IPS DF 6.9 (cell line): ENCODE data around the gene NAPA.

ENCODE experiments used
- DNase-seq: peaks from one replicate; pipeline ENCODE4 v3.0.0-alpha.2; 2013; ENCODE audit warnings: low read depth, low spot score
- H3K27ac ChIP-seq: one replicate; pipeline ENCODE4 v1.5.1; 2013; ENCODE audit warnings: low read length, control low read depth
- H3K27me3 ChIP-seq: 2 replicates; pipeline ENCODE4 v1.6.1; 2013; ENCODE audit warnings: mild to moderate bottlenecking, low read length; ENCODE audit not compliant: control insufficient read depth, insufficient read depth
- H3K36me3 ChIP-seq: 2 replicates; pipeline ENCODE4 v1.6.1; 2013; ENCODE audit warnings: low read length; ENCODE audit not compliant: control insufficient read depth, insufficient read depth
- H3K4me1 ChIP-seq: 2 replicates; pipeline ENCODE4 v1.6.1; 2013; ENCODE audit warnings: low read length; ENCODE audit not compliant: control insufficient read depth, insufficient read depth
- H3K4me3 ChIP-seq: 2 replicates; pipeline ENCODE4 v1.5.1; 2013; ENCODE audit warnings: mild to moderate bottlenecking, low read length
- H3K9me3 ChIP-seq: 2 replicates; pipeline ENCODE4 v1.6.1; 2013; ENCODE audit warnings: low read length, inconsistent platforms; ENCODE audit not compliant: control insufficient read depth, insufficient read depth
- WGBS: extraction: QIAGEN DNeasy Blood & Tissue Kit; methylation state at CpG from one replicate; pipeline ENCODE4 v1.1.7; 2013; ENCODE audit warnings: mixed read lengths, missing lambda C conversion rate; ENCODE audit not compliant: insufficient read length, insufficient coverage; 5-methylcytosine and 5-hydroxymethylcytosine counted together

The NAPA gene

DNA sequence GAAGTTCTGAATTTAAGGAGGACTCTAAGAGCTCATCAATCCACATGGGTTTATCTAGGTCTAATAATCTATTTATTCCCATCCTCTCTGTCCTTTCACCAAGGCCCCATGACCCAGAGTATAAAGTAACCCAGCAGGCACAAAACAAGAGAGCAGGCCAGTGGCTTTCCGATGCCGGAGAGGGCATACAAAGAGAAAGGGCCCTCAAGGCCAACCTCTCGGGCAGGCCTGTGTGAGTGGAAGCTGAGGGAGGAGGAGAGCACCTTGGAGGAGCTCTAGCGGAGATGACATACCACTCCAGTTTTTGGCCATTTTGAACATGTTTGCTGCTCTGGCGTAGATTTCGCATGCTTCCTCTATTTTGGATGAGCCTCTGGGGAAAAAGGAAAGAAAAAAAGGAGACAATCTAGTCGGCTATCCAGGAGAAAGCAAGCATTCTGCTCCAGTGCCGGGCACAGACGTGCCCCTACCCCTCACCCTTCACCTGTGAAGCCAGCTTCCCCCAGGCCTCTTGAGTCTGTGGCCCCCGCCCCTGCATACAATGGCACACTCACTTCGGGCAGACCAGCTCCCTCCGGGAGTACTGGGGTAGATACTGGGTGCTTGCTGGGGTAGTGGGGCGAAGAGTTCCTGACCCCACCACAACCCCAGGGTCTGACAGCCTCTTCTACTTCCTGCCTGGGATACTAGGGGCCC lies 11.6 kb downstream of the NAPA start:
- no peaks in the 10 kb centered on the region for H3K9me3 ChIP-seq
- H3K27me3 ChIP-seq: no peaks in the 10 kb centered on the region
- H3K4me1 ChIP-seq: peaks cover 2% of the 10 kb centered on the region; the same call in 1 of the 2 replicates
- no peak overlapping the region for H3K27ac ChIP-seq
- WGBS: no CpG with 5 or more reads among the region's 13 CpGs
- peaks cover 3% of the 10 kb centered on the region for H3K36me3 ChIP-seq
- no peak overlapping the region for H3K4me3 ChIP-seq
- DNase-seq: no peak

DNA sequence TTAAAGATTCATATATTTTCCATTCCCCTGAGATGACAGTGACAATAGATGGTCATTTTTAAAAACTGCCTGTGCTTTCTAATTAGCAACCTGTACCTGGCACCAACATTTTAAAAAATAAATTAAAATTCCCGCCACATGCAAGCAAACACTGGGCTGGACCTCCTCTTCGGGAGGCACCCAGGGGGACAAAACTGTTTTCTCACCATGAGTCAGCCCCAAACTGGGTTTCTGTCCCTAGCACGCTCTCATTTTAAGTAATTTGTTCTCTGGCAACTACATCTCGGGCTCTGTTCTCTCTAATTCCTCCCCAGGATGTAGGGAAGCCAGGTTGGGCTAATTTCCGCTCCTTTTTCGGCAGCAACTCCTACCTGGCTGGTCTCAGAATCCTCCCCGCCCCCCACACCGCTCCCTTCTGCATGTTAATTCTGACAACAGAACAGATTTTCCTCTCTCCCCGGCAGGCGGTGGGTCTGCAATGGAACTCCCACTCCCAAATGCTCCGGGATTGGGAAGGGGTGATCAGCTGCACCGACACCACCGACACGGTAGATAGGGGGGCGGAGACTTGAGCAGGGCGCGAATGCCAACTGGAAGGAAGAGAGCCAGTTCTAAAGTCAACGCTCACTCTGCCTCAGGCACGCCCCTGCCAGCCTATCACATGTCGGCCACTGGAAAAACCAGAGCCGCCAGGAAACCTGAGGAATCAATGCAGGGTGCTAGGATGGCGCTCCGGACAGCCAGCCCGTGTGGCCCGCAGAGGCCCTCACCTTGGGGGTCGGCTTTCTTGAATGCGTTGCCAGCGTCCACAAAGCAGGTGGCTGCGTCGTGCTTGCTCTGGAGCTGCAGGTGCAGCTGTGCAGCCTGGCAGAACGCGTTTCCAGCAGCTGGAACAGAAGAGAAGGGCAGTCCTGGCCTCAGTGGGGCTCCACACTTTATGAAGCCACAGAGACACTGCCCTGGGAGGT lies 14.7 kb downstream of the NAPA start:
- H3K4me3 ChIP-seq: no peak overlapping the region
- no peak for DNase-seq

DNA sequence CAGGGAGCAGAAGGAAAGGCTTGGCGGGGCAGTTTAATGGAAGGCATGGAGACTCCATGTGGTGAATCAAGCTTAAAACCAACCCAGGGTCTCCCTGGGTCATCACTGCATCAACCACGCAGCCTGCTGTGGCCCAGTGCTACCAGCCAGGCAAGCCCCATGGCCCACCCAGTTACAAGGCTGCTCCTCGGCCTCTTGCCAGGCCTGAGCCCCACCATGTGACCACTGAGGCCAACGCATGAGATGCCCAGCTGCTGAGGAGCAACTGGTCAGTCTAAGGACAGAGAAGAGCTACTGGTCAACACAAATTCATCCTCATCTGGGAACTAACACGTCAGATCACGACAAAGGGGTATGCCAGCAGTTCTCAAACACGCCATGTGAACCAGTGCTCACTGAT lies 15.5 kb downstream of the NAPA start:
- H3K27ac ChIP-seq: no peak overlapping the region
- H3K27me3 ChIP-seq: no peaks in the 10 kb centered on the region
- WGBS: no CpG with 5 or more reads among the region's 7 CpGs
- no peak for DNase-seq
- no peaks in the 10 kb centered on the region; the same call in 1 of the 2 replicates for H3K4me1 ChIP-seq
- no peak overlapping the region for H3K4me3 ChIP-seq
- H3K9me3 ChIP-seq: no peaks in the 10 kb centered on the region
- peaks cover 8% of the 10 kb centered on the region for H3K36me3 ChIP-seq

More for the DNA sequence above, 14.7 kb downstream of the NAPA start:
- WGBS: no CpG with 5 or more reads among the region's 32 CpGs
- no peaks in the 10 kb centered on the region for H3K27me3 ChIP-seq
- peaks cover 8% of the 10 kb centered on the region for H3K36me3 ChIP-seq
- H3K27ac ChIP-seq: no peak overlapping the region
- H3K4me1 ChIP-seq: no peaks in the 10 kb centered on the region; the same call in 1 of the 2 replicates
- no peaks in the 10 kb centered on the region for H3K9me3 ChIP-seq

DNA sequence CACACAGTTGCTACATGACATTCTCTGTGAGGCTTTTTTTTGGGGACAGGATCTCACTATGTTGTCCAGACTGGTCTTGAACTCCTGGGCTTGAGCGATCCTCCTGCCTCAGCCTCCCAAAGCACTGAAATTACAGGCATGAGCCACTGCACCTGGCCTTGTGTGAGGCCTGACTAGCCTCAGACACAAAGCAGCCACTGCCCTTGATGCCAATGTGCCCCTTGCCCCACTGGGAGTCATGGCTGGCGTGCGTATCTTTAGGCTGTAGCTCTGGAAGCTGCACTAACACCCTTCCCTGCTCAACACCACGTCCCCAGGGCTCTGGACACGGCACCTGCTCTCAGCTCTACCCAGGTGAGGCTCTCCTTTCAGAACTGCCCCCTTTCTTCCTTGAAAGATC lies 16.3 kb downstream of the NAPA start:
- Histone ChIP-seq H3K27ac (no peak overlapping the region), H3K36me3 (peaks cover 8% of the 10 kb centered on the region), H3K9me3 (no peaks in the 10 kb centered on the region), H3K4me1 (no peaks in the 10 kb centered on the region; the same call in 1 of the 2 replicates), H3K4me3 (no peak overlapping the region), H3K27me3 (no peaks in the 10 kb centered on the region)
- WGBS: no CpG with 5 or more reads among the region's 5 CpGs
- no peak for DNase-seq

DNA sequence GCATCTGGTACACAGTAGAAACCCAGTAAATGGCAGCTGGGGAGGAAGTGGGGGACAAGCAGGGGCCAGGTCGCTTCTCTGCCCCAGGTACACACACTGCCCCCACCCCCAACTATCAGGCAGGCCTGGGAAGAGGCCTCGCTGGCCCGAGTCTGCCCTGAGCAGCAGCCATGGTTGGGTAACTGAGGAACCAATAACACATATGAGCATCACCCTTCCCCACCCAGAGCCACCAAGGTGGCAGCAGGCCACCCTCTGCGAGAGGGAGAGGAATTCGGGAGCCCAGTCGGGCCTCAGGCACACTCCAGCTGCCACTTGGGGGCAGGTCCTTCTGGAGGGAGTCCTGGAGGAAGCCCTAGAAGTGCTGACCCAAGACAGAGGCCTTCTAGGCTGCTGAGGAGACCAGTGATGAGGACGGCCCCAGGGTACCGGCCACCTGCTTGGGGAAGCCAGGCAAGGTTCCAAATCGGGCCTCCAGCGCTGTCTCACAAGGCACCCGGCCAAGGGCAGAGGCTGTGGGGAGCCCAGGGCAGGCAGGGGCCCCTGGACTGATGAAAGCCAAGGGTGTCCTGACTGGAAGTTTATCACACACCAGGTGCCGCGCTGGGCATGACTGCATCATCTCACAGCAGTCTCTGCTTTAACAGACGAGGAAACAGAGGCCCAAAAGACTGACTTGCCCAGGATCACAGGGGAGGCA lies 16.9 kb downstream of the NAPA start:
- H3K27ac ChIP-seq: no peak overlapping the region
- H3K9me3 ChIP-seq: no peaks in the 10 kb centered on the region
- DNase-seq: no peak
- WGBS: no CpG with 5 or more reads among the region's 14 CpGs
- peaks cover under 1% of the 10 kb centered on the region for H3K4me1 ChIP-seq
- no peak overlapping the region for H3K4me3 ChIP-seq
- peaks cover 8% of the 10 kb centered on the region for H3K36me3 ChIP-seq
- H3K27me3 ChIP-seq: no peaks in the 10 kb centered on the region

DNA sequence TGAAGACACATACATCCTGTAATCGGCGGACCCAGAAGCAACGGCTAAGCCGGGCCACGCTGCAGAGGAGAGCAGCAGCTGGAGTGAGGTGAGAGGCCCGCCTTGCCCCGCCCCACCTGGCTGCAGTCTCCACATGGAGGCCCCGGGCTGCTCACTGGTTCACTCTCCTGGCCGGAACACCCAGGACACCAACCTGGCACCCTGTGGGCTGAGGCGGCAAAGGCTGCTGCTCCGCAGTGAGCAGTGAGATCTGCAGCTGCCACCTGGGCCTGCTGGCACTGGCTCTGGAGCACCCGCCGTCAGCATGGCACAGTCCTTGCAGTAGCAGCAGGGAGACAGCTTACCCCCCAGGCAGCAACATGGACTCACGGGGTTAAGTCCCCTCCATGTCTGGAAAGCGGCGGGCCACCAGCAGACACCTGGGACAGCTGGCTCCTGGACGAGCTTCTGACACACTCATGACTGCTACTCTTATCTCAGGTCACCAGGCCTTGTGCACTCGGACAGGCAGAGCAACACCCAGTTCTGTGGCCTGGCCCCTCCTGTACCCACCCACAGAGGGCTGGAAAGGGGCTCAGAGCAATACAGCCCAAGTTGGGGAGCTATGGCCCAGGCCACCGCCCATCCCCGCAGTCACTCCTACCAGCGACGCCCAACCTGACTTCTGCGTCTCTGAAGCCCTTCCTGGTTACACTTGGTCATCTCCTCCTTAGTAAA lies 17.7 kb downstream of the NAPA start:
- Histone ChIP-seq H3K9me3 (no peaks in the 10 kb centered on the region), H3K36me3 (peaks cover 8% of the 10 kb centered on the region), H3K27ac (no peak overlapping the region), H3K27me3 (no peaks in the 10 kb centered on the region), H3K4me1 (peaks cover 3% of the 10 kb centered on the region), H3K4me3 (no peak overlapping the region)
- no peak for DNase-seq
- WGBS: no CpG with 5 or more reads among the region's 23 CpGs

DNA sequence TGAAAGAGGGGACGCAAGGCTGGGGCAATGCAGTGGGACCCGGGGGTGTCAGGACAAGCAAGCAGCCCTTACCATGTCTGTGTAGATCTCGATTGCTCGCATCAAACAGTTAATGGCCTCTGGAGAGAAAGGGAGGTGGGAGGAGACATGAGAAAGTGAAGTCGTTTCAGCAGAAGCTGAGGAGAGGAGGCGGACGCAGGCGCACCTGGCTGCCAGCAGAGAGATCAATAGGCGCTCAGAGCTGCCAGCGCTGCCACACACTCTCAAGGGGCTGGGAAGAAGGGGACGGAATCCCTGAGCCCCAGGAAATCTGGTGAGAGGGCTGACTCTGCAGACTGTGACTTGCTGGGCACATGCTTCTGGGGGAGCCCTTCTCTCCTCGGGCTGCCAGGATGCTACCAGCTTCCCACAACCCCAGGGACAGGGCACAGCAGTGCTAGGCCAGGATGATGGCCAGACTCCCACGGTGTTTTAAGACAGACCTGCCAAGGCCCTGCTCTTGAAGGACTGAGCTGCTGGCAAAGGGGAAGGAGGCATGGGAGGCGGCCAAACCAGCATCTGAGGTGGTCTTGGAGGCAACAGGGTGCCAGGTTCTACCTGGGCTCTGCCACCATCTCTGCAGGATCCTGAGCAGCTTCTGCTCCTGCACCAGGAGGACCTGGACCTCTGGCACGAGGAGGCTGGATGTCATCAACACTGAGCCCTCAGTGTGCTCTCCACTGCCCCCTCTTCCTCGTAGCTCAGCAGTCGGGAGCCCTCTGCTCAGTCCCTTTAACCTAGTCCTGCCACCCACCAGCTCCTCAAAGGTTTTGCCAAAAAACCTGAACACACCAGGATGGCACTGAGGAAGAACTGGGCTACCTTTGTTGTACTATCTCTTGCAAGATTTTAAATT lies 19.1 kb downstream of the NAPA start:
- no peak overlapping the region for H3K27ac ChIP-seq
- H3K36me3 ChIP-seq: peaks cover 8% of the 10 kb centered on the region

DNA sequence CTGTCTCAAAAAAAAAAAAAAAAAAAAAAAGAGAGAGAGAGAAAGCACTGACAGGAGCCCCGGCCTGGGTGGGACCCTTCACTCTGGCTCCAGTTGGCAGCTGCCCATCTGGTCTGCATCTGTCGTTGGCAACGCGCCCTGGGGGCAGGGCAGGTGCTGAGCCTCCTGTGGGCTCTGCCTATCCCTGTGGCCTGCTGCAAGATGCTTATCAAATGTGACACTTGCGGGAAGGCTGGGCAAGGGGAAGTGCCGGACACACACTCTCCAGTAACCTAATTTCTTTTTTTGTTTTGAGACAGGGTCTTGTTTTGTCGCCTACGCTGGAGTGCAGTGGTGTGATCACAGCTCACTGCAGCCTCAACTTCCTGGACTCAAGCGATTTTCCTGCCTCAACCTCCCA lies 20.1 kb downstream of the NAPA start:
- no CpG with 5 or more reads among the region's 9 CpGs for WGBS
- Histone ChIP-seq H3K36me3 (peaks cover 14% of the 10 kb centered on the region), H3K27me3 (no peaks in the 10 kb centered on the region), H3K9me3 (no peaks in the 10 kb centered on the region), H3K27ac (no peak overlapping the region), H3K4me3 (no peak overlapping the region), H3K4me1 (peaks cover 5% of the 10 kb centered on the region; the same call in 1 of the 2 replicates)
- no peak for DNase-seq

More for the DNA sequence above, 19.1 kb downstream of the NAPA start:
- Histone ChIP-seq H3K4me3 (no peak overlapping the region), H3K27me3 (no peaks in the 10 kb centered on the region), H3K9me3 (no peaks in the 10 kb centered on the region), H3K4me1 (peaks cover 5% of the 10 kb centered on the region)
- no peak for DNase-seq
- WGBS: no CpG with 5 or more reads among the region's 17 CpGs

DNA sequence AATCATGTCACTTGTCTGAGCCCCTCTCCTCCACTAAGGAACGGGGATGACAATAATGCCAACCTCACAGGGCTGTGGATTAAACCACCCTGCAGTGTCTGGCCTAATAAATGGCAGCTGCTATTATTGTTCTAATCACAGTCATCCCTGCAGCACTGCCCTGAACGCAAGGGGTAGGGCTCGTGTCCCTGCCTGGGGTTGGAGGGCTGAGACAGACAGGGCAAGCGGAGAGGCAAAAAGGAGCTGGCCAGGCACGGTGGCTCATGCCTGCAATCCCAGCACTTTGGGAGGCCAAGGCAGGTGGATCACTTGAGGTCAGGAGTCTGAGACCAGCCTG lies 20.7 kb downstream of the NAPA start:
- Histone ChIP-seq H3K36me3 (peaks cover 10% of the 10 kb centered on the region), H3K27me3 (no peaks in the 10 kb centered on the region), H3K27ac (no peak overlapping the region), H3K4me1 (peaks cover 5% of the 10 kb centered on the region; the same call in 1 of the 2 replicates), H3K4me3 (no peak overlapping the region), H3K9me3 (no peaks in the 10 kb centered on the region)
- DNase-seq: no peak
- no CpG with 5 or more reads among the region's 5 CpGs for WGBS
